Testis (tissue), 3 donors: ENCODE results near the gene PDP2. TPM values are rescaled to one million over a fixed set of nuclear protein-coding genes. Genes with fewer than 3 reads are reported as not detected.

Experiments used
- DNase-seq: peaks from one replicate; pipeline ENCODE4 v3.0.0-alpha.2; 2019
- H3K27ac ChIP-seq, 2 donors: fragments of 200-600 bp; sonication (generic); one replicate each; pipeline ENCODE4 v1.5.1; 2019
- H3K27me3 ChIP-seq: fragments of 200-600 bp; sonication (generic); one replicate; pipeline ENCODE4 v1.5.1; 2019
- H3K36me3 ChIP-seq: fragments of 200-600 bp; sonication (generic); one replicate; pipeline ENCODE4 v1.5.1; 2017; ENCODE audit warnings: low read depth; ENCODE audit errors: missing control alignments
- H3K4me1 ChIP-seq: fragments of 200-600 bp; sonication (generic); one replicate; pipeline ENCODE4 v1.5.1; 2019
- H3K4me3 ChIP-seq, 2 donors: fragments of 200-600 bp; sonication (generic); one replicate each; pipeline ENCODE4 v1.5.1; 2017 to 2019
- H3K9me3 ChIP-seq: fragments of 200-600 bp; sonication (generic); one replicate; pipeline ENCODE4 v1.5.1; 2017
- POLR2A ChIP-seq: fragments of 450-650 bp; IDR thresholded peaks from one replicate; pipeline ENCODE4 v1.6.1; 2017; ENCODE audit warnings: antibody characterized with exemption, mild to moderate bottlenecking, moderate library complexity
- WGBS, 2 donors: methylation state at CpG; one replicate each; pipeline ENCODE4 v1.1.5; 2018; 5-methylcytosine and 5-hydroxymethylcytosine counted together
- intact Hi-C: fragments of 100-400 bp; cut with DNase I; formaldehyde crosslinking; loops from one replicate; pipeline ENCODE4 v1.15.1; 2023; ENCODE audit warnings: low total_unique reads
- polyA plus RNA-seq: library from polyadenylated mRNA; stranded (reverse); fragments of 350-450 nt; fragmentation: Illumina TruSeq; extraction: RNeasy Lipid Tissue Mini Kit (QIAGEN cat#74804); gene quantifications from one replicate; pipeline ENCODE4 v1.2.3, GENCODE V29; 2014; ENCODE audit warnings: low read depth, low replicate concordance; ENCODE audit not compliant: insufficient read depth
- total RNA-seq, 2 donors: library from RNA; depleted of rRNA; stranded (reverse); fragments of >200 nt; gene quantifications; one replicate each; pipeline ENCODE4 v1.2.3, GENCODE V29; 2016
- TF ChIP-seq, protein P1 (sequence below), 3 experiments: fragments of 450-650 bp in 2 of 3; fragments of 200-600 bp in 1 of 3; sonication (generic) in 1 of 3; IDR thresholded peaks; one replicate each; pipeline ENCODE4 v1.5.1; 2016 to 2019; ENCODE audit warnings: antibody characterized with exemption in 3 of 3, mild to moderate bottlenecking in 2 of 3, moderate library complexity in 1 of 3

PDP2 gene
- total and polyA plus RNA-seq, 3 donors from 2014 or later, result 14.0 to 23.9 (median 22.9) TPM

- intact Hi-C loops, result no loop called here
- H3K27ac ChIP-seq, result no peak overlapping the region
- no peaks in the 10 kb centered on the region for H3K4me1 ChIP-seq
- DNase-seq, result no peak
- no peak overlapping the region for H3K4me3 ChIP-seq
- no peaks in the 10 kb centered on the region for H3K27me3 ChIP-seq
- no peaks in the 10 kb centered on the region for H3K9me3 ChIP-seq
- H3K36me3 ChIP-seq, result no peaks in the 10 kb centered on the region
- TF ChIP-seq, protein P1, sequence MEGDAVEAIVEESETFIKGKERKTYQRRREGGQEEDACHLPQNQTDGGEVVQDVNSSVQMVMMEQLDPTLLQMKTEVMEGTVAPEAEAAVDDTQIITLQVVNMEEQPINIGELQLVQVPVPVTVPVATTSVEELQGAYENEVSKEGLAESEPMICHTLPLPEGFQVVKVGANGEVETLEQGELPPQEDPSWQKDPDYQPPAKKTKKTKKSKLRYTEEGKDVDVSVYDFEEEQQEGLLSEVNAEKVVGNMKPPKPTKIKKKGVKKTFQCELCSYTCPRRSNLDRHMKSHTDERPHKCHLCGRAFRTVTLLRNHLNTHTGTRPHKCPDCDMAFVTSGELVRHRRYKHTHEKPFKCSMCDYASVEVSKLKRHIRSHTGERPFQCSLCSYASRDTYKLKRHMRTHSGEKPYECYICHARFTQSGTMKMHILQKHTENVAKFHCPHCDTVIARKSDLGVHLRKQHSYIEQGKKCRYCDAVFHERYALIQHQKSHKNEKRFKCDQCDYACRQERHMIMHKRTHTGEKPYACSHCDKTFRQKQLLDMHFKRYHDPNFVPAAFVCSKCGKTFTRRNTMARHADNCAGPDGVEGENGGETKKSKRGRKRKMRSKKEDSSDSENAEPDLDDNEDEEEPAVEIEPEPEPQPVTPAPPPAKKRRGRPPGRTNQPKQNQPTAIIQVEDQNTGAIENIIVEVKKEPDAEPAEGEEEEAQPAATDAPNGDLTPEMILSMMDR (IDR thresholded peaks at IDR 0.05), result no peak
- no peak for TF ChIP-seq POLR2A
- 86 to 89% methylated on average over 6 of the region's 6 CpGs for WGBS, 2 donors
Observed at GRCh38 chr16:66847533-66848067, 32.7 kb upstream of the PDP2 start.

DNA sequence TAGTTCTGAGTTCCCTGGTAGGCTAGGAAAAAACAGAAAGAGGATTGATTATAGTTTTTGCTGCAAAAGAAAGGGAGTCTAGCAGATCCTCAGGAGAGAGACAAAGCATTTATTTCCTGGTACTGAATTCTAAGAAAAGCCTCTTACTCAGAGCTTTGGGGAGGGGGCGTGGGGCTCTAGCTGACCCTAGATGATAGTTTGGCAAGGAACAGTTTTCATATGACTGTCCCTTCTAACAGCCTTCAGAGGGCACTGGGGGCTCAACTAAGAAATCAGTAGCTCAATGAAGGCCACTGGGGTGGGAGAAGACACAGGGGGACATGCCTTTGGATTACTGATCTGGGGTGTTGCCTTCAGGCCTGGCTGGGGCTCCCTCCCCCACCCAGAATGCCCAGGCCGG is 32.1 kb upstream of the PDP2 start:
- no peaks in the 10 kb centered on the region for H3K27me3 ChIP-seq
- TF ChIP-seq, protein P1 (IDR thresholded peaks at IDR 0.05), result no peak
- TF ChIP-seq POLR2A, result no peak
- no peak for DNase-seq
- H3K36me3 ChIP-seq, result no peaks in the 10 kb centered on the region
- WGBS, 2 donors, result 91 to 94% methylated on average over 1 to 2 of the region's 2 CpGs
- H3K4me3 ChIP-seq, result no peak overlapping the region
- no peak overlapping the region for H3K27ac ChIP-seq
- no peaks in the 10 kb centered on the region for H3K4me1 ChIP-seq
- no peaks in the 10 kb centered on the region for H3K9me3 ChIP-seq
- intact Hi-C loops, result no loop called here

DNA sequence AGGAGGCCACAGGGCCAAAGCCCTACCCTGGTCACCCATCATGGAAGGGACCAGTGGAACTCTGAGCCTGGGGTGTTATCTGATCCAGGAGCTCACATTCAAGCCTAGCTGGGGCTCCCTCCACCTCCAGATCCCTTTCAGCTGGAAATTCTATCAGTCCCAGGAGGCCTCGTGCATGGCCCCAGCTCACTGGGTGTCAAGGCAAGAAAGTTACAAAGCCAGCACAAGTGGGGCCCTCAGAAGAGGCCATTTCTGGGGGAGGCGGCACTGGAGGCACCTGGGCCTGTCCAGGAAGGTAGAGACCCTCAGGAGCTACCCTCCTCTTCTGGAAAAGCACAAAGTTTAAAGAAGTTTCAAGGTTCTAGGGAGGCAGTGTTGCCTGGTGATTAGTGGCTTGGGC is 31.3 kb upstream of the PDP2 start:
- no peaks in the 10 kb centered on the region for H3K4me1 ChIP-seq
- H3K9me3 ChIP-seq, result no peaks in the 10 kb centered on the region
- TF ChIP-seq, protein P1 (IDR thresholded peaks at IDR 0.05), result no peak
- TF ChIP-seq POLR2A, result no peak
- intact Hi-C loops, result no loop called here
- no peaks in the 10 kb centered on the region for H3K36me3 ChIP-seq
- no peak overlapping the region for H3K4me3 ChIP-seq
- no peak overlapping the region for H3K27ac ChIP-seq
- 84% methylated on average over 2 of the region's 2 CpGs for WGBS, 2 donors
- no peak for DNase-seq
- no peaks in the 10 kb centered on the region for H3K27me3 ChIP-seq

- no peak for DNase-seq
- Histone ChIP-seq H3K27me3 (no peaks in the 10 kb centered on the region), H3K4me1 (no peaks in the 10 kb centered on the region), H3K9me3 (no peaks in the 10 kb centered on the region), H3K36me3 (no peaks in the 10 kb centered on the region), H3K4me3 (no peak overlapping the region), H3K27ac (no peak overlapping the region)
- 93 to 100% methylated on average over 3 to 4 of the region's 4 CpGs for WGBS, 2 donors
- TF ChIP-seq POLR2A, result no peak
- intact Hi-C loops, result no loop called here
Observed at GRCh38 chr16:66849549-66849948, 30.8 kb upstream of the PDP2 start.

- 91 to 96% methylated on average over 3 to 14 of the region's 14 CpGs for whole genome bisulfite sequencing, 2 donors
- H3K9me3 ChIP-seq, result no peaks in the 10 kb centered on the region
- intact Hi-C loops, result no loop called here
- H3K36me3 ChIP-seq, result no peaks in the 10 kb centered on the region
- no peaks in the 10 kb centered on the region for H3K27me3 ChIP-seq
- no peak for TF ChIP-seq POLR2A
- TF ChIP-seq, protein P1 (IDR thresholded peaks at IDR 0.05), result no peak
- H3K4me1 ChIP-seq, result no peaks in the 10 kb centered on the region
- DNase-seq, result no peak
- no peak overlapping the region for H3K27ac ChIP-seq
- H3K4me3 ChIP-seq, result no peak overlapping the region
Observed at GRCh38 chr16:66850115-66850815, 30.1 kb upstream of the PDP2 start.
